ENCODE measurements around the gene CARD10.

Gene CARD10

DNA sequence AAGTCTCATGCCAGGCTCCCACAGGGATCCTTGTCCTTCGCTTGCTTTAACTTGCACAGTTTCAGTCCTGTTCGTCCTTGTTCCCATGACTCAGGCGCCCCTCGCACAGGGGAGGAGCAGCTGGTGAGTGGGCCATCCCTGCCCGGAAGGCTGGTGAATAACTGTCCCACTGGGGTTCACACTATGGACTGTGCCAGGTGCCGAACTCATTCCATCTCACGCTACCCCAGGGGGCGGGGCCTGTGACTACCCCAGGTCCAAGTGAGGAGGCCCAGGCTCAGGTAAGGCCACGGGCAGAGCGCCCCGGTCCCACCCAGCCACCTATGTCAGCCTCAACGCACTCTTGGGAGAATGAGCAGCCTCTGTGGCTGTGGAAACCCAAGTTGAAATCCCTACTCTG lies 7.2 kb upstream of the CARD10 start:
- DNase-seq: no peak

DNA sequence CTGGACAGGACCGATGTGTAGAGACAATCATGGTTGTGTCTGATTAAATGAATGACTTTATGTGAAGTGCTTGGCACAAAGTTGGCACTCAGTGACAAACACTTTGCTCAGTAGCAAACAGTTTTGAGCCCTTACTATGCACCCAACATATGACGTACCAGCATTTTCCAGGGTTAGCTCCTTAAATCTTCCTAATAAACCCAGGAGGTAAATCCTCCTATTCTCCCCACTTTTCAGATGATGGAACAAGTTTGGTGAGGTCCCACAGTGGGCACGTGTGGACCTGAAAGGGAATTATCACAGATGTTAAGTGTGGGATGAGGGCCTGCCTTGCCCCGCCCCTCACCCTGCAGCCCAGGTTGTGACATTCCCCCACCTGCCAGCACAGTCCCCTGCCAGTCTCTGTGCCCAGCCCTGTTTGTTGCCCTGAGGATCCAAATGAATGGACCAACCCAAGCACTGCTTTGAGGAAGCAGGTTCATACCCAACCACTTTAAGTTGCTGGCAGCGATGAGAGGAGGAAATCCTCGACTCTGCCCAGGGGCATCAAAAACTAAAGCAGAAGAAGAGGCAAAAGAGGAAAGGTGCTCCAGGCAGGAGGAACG lies 6.6 kb upstream of the CARD10 start:
- DNase-seq: no peak

DNA sequence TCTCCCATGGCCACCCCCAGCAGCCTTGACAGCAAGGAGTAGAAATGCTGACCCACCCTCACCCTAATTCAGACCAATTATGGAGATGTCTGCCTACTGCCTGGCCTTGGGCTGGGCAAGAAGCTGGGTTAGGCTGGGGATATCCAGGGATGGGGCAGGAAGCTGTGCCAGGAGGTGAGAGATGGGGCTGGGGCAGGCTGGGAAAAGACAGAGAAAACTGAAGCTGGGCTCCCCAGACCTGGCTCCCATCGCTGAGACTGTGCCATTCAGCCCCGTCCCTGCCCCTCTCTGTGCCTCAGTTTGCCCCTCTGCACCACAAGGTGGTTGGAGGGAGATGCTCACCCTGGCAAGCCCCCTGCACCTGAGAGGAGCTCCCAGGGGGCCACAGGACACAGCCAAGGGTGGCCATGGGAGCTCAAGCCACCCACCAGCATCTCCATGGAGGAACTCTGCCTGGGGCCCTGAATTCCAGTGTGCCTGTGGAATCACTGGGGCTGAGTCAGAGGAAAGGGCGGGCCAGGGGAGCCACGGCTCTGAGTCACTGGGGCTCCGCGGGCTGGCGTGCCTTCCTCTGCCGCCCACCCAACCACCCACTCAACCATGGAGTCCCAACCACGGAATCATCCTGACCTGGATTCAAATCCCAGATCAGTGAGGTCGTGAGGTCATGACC lies 6.0 kb upstream of the CARD10 start:
- DNase-seq: no peak

DNA sequence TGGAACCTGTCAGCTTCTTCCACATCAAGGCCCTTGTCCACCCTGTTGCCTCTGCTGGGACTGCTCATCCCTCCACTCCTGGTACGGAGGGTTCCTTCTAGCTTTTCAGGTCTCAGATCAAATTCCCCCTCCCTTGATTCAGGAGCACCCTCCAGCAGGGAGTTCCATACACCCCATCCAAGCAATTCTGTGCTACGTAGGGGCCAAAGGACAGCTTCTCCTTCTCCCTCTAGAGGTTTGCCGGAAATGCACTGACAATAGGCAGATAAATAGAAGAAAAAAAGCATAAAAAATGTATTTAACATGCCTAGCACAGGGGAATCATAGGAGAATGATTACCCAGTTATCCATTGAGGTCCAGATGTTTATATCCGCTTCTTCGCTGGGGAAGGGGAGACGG lies 3.3 kb upstream of the CARD10 start:
- DNase-seq: no peak

DNA sequence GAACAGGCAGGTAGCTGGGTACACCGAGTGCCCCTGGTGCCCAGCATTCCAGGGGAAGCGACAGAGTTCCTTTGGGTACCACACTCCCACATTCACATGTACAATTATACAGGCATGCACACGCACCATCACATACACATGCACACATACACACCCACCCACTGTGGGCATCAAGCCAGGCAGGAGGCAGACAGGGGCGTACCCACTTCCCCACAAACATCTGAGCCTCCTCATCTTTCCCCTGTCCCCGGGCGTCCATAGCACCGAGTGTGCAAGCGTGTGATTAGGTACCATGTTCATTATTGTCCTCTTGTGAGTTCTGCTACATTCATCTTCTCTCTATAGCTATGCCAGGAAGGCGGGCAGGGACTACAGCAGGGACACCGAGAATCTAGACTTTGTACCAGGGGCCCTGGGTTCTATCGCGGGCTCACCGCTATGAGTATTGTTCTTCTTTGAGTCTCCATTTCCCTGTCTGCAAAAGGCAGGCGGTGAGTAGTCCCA lies 2.1 kb upstream of the CARD10 start:
- no peak for DNase-seq

DNA sequence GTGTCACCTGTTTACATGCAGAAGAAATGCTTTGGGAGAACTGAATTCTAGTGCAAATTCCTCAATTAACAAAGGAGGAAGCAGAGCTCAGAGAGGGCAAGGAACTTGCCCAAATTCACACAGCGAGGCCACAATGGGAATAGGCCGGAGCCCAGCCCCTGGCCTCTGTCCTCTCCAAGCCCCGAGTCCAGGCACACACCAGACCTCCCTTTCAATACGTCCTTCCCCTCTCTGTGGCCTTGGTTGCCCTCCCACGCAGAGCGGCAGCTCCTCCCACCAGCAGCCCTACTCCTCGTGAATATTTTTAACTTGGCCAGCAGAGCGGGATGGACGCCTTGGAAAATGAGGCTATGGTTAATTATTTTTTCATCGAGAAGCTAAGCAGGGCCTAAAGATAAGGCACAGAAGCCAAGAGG lies 1.6 kb upstream of the CARD10 start:
- DNase-seq: no peak

DNA sequence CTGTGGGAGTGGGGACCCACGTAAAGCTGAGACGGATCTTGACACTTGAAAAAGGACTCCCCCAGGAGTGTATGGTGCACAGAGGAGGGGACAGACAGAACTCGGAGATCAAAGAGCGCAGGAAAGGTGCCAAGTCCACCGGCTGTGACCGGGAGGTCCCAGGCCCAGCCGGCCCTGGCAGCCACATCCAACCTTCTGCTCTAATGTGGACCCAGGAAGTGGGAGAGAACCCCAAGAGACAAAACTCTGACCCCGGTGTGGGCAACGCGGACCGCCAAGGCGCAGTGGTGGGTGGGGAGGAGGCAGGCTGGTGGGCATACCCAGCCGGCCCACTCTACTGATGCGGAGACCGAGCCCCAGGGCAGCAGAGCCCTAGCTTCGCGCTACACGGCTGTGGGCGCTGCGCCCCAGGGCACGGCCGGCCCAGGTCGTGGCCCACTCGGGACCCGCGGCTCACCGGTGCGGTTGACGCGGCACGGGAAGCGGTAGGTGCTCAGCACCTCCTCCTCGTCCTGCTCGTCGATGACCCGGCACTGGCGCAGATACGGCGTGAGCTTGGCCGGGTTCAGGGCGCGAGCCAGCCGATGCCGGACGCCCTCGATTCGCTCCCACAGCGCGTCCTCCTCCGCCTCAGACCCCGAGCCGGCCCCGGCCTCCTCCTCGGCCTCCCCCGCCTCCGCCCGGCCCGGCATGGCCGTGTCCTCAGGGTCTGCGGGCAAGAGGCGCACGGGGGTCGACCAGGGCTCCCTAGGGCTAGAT lies 527 bp downstream of the CARD10 start:
- DNase-seq: no peak

DNA sequence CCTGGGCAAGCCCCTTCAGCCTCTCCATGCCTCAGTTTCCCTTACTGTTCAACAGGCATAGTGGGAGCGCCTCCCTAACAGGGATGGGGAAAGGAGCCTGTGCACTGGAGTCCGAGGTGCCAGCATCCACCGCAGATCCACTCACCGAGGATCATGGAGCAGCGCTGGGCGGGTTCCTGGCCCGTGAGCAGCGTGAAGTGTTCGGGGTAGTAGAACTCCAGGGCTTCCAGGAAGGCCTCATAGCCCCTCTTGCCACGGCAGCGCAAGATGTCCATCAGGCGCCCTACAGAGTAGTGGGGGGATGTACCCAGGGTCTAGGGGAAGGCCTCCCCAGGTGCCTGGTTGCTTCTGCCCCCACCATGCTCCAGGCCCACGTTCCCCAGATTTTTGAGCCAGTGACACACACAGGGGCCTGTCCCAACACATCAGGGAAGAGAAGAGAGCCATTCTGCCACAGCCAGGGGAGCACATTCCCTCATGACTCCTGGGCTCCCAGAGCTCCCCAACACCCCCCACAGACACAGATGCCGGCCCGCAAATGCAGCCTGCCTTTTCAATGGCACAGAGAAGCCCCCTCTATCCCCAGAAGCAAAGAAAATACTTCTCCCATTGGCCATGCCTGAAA lies 1.3 kb downstream of the CARD10 start:
- no peak for DNase-seq

DNA sequence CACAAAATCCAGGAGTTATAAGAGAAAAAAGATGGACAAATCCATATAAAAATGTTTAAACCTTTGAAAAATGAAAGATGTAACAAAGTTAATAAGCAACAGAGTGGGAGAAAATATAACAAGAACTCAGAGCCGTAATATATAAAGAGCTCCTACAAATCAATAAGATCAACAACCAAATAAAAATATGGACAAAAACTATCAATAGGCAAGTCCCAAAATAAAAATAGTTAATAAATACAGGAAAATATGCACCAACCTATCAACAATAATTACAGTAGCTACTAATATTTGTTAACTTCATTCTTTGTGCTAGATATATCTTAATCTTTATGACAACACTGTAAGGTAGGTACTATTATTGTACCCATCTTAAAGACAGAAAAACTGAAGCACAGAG lies 2.8 kb downstream of the CARD10 start:
- no peak for DNase-seq

DNA sequence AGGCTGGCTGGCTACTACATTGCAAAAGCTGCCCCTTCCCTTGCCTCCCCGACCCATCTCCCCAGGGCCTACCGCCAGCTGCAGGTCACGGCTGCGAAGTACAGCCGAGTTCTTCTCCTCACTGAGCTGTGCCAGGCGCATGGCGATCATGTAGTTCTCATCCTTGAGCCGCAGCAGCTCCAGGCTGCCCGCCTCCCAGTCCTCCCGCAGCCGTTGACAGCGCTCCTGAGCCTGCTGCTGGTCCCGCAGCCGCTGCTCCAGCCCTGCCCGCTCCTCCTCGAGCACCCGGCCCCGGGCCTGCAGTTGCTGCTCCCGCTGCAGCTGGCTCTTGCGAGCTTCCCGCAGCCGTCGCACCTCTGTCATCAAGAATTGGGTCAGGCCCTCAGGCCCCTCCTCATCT lies 3.3 kb downstream of the CARD10 start:
- no peak for DNase-seq

DNA sequence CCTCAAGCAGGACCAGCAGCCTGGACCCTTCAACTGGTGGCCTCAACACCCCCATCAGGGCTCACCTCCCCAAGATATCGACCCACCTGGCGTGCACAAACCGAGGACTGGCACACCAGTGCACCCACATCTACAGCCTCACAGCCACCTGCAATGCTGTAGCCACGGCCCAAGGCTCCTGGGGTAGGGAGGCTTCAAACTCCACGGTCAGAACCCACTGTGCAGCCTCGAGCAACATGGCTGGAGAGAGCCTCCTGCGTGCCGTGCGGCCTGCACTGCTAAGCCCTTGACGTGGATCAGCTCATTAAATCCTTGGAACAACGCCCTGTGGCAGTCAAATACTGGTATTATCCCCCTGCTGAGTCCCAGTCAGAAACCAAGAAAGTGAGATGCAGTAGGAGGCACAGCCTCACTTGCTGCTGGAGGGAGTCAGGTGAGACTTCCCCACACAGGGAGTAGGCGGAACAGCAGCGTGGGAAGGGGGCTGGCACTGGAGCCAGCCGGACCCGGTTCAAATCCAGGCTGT lies 4.6 kb downstream of the CARD10 start:
- no peak for DNase-seq

DNA sequence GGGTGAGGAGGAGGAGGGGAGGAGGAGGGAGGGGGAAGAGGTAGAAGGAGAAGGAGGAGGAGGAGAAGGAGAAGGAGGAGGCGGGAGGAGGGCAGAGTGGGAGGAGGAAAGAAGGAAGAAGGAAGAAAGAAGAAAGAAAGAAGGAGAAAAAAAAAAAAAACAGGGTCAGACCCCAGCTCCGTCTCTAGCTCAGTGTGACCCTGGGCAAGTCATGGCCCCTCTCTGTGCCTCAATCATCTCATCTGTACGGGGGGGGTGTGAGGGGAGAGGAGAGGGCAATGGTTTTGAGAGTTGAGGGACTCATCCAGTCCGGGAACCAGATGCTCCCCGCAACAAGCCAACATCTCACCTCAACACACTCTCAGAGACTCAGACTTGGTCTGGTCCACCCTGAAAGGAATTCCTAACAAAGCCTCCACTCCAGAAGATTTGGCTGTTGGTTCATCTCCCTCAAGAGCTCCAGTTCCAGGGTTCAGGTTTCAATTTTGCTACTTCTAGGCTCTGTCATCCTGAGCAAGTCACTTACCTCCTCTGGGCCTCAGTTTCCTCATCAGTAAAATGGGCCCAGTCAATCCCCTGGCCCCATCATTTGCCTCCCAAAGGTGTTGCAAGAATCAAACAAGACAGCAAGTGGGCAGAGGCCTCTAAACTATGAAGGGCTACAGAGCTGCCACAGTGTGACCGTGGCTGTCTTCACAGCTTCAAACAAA lies 7.7 kb downstream of the CARD10 start:
- DNase-seq: no peak

DNA sequence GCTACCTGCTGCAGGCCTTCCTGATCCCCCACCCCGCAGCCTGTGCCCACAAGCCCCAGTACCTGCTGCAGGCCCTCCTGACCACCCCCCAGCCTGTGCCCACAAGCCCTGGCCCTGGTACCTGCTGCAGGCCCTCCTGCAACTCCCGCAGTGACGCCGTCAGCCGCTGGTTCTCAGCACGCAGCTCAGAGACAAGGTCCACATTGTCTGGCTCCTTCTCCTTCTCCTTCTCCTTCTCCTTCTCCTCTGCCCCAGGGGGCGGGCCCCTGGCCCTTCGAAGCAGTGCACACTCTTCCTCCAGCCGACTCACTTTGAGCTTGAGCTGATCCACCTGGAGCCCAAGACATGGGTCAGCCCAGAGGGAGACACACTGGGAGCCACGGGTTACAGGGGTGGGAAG lies 9.1 kb downstream of the CARD10 start:
- DNase-seq: no peak

DNA sequence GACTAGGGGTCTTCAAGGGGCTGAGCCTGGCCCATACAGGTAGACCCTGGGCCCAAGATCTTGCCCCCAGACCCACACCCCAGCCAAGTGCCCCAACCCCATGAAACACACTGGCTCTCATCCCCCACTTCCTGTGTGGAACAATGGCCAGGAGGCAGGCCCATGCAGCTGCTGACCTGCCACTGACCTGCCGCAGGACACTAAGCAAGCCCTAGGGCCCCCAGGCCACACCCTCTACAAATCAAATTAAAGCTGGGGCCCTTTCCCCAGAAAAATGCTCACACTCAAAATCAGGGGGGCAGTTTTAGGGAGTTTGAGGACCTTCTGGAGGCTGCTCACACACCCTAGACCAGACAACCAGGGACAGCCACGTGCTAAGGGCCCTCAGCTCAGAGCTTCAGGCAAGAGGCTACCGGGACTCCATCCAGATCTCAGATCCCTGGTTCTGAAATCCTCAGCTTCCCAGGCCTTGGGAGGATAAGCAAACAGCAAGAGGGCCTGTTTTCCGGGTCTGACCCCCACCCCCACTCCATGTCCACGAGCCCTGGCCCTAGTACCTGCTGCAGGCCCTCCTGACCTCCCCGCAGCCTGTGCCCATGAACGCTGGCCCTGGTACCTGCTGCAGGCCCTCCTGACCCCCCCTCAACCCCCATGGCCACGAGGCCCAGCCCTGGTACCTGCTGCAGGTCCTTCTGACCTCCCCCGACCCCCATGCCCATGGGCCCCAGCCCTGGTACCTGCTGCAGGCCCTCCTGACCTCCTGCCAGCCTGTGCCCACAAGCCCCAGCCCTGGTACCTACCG lies 10.0 kb downstream of the CARD10 start:
- no peak for DNase-seq

DNA sequence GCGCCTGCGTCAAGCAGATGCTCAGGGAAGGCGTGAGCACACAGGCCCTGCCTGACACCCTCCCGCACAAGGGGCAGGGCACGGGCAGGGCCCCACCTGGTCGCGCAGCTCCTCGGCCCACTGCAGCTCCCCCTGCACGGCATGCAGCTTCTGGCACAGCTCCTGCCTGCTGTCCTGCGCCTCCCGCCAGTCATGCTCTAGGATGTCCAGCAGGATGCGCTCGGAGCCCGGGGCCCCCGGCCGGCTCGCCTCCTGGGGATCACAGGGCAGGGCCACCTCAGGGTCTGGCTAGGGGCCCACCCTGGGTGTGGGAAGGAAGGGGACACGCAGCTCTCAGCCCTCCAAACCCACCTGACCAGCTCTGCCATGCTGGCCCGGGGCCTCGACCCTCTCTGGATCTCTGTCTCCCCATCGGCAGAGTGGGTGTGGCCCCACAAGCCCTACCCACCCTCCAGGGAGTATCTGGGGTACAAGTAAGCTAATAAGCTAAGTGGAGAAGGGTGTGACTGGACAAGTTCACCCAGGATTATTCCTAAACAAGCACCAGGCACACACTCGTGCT lies 10.7 kb downstream of the CARD10 start:
- DNase-seq: no peak

DNA sequence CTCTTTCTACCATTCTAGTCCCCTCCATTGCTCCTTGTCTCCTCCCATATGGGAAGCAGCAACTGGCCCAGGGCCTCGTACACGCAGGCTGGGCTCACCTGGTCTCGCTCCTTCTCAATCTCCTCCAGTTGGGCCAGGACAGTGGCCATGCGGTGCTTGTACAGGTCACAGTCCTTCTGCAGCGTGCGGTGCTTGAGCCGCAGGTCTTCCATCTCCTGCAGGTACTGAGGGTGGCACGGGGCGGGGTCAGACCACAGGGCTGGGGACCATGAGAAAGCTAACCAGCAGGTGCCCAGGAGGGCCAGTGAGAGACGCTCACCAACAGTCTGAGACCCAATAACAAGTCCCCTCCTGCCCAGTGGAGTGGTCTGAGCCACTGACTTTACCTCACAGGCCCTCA lies 11.5 kb downstream of the CARD10 start:
- DNase-seq: no peak

DNA sequence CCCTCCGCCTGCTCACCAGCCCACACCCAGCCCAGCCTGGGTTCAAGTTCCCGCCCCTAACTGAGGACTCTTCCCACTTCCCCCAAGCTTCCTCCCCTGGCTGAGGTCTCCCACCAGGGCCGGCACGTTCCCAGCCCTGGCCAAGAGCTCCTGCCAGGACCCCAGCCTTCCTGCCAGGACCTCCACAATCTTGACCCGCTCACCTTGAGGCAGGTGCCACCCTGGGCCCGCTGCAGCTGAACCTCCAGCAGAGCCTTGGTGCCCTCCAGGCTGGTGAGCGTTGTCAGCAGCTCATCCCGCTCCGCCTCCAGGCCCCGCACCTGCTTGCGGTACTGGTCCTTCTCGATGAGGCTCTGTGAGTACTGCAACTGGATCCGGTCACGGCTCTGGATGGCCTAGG lies 13.2 kb downstream of the CARD10 start:
- no peak for DNase-seq

DNA sequence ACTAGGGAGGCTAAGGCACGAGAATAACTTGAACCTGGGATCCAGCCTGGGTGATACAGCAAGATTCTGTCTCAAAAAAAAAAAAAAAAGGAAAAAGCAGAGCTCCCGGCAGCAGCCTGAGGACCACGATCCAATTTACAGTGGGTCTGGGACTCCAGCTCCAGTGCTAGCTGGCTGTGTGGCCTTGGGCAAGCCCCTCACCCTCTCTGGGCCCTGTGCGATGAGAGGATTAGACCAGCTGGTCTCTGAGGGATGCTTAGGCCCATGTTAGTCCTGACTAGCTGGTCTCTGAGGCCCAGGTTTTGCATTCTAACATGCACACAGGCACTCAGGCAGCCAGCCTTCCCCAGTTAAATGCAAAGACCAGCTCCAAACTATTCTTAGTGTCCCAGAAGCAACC lies 13.7 kb downstream of the CARD10 start:
- no peak for DNase-seq

DNA sequence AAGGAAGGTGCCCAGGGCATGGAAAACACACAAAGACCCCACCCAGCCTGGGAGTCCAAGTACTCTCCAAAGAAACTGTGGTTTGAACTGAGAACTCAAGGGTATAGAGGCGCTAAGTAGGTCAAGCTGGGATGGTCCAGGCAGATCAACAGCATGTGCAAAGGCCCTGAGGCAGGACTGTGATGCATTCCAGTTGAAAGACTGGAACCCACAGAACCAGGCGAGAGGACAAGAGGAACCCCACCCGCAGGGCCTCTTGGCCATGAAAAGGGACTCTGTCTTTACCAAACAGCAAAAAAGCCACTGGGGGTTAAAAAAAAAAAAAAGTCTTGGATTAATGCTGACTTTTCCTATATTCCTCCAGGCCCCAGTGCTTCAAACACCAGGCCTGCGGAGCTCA lies 14.3 kb downstream of the CARD10 start:
- no peak for DNase-seq

DNA sequence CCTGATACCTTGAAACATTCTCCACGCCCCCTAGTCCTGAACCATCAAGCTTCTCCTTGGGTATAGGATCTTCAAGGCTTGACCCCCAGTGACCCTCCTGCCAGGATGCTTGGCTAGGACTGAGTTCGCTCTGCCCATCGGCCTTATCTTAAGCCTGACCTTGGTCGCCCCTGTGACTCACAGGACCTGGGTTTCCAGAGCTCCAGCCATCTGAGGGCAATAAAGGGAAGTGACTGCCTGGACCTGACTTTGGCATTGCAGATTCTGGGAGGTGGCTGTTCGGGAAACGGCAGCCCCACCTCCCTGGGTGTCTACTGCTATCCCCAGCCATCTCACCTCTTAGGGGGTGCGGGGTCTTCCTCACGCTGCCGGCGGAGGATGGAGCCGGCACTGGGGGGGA lies 15.4 kb downstream of the CARD10 start:
- no peak for DNase-seq

DNA sequence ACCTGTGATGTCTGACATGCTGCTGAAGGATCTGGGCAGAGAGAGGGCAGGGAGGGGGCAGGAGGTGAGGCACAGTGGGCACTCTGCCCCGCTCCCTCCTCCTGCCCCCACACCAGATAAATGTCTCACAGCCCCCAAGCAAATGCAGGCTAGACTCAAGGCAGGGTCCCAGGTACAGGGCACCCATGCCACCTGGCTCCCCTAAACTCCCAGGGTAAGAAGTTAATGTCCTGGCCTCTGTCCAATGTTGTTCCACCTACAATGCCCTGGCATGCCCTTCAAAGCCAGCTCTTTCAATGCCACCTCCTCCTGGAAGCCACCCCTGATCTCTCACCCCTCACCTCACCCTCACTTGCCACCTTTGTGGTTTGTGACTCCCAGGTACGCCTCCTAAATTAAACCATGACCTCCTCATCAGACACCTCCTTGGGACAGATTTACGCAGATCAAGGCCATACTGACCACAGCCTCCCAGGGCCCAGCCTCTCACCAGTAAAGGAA lies 16.0 kb downstream of the CARD10 start:
- no peak for DNase-seq
